IPS-18c (cell line): ENCODE data around the gene TMEM214.

Experiments
- H3K4me3 ChIP-seq: 2 replicates; pipeline ENCODE4 v1.7.0; 2013; ENCODE audit warnings: low read depth, mild to moderate bottlenecking, low read length, moderate library complexity; ENCODE audit not compliant: insufficient read depth
- H3K9me3 ChIP-seq: one replicate; pipeline ENCODE4 v1.6.1; 2013; ENCODE audit warnings: mild to moderate bottlenecking, low read length, moderate library complexity; ENCODE audit not compliant: control insufficient read depth, insufficient read depth

Gene TMEM214

DNA sequence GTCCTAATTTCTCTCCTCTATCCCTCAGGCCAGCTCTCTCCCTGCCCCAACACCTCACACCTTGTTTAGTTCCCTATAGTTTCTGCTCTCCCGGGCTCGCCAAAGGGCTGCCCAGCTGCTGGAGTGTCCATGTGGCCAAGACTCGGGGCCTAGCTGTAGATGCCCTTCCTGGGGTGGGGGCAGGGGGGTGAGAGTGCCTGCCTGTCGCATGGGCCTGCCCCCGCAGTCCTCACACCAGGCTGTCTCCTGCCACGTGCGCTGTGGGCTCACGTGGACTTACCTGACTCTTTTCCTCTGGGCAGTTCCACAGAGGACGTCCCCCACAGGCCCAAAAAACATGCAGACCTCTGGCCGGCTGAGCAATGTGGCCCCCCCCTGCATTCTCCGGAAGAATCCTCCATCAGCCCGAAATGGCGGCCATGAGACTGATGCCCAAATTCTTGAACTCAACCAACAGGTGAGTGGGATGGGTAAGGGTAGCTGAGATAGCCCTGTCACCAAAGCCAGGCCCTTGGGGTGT lies 7.4 kb upstream of the TMEM214 start:
- H3K9me3 ChIP-seq: no peaks in the 10 kb centered on the region
- no peak overlapping the region for H3K4me3 ChIP-seq

DNA sequence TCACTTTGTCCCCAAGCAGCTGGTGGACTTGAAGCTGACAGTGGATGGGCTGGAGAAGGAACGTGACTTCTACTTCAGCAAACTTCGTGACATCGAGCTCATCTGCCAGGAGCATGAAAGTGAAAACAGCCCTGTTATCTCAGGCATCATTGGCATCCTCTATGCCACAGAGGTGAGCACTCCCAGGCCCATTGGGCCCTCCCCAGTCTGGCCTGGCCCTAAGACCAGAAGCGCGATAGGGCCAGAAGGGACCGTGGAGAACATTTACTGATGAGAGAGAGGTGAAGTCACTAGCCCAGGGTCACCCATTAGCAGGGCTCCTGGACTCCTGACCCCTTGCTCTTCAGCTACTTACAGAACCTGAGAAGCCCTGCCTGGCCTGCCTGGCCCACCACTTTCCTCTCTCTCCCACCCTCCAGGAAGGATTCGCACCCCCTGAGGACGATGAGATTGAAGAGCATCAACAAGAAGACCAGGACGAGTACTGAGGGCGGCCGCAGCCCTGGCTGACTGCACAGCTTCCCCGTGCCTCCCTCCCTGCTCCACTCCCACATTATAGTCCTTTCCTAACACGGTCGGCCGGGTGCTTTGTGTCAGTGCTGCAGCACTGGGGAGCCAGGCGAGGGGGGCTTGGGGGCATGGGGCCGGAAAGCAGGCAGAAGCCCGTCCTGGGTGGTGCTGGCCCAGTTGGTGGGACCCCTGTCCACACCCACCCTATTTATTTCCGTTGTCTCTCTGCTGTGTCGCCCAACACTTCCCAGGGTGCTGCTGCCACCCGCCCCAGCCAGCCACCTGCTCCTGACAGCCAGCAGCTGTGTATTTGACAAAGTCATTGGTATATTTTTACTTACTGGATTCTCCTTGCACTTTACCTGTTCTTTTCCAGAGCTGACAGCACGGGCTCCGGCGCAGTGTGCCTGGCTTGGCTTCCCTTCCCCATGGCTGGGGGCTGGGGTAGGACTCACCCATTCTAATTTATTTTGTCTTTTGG lies 6.6 kb upstream of the TMEM214 start:
- H3K9me3 ChIP-seq: no peaks in the 10 kb centered on the region
- H3K4me3 ChIP-seq: no peak overlapping the region

DNA sequence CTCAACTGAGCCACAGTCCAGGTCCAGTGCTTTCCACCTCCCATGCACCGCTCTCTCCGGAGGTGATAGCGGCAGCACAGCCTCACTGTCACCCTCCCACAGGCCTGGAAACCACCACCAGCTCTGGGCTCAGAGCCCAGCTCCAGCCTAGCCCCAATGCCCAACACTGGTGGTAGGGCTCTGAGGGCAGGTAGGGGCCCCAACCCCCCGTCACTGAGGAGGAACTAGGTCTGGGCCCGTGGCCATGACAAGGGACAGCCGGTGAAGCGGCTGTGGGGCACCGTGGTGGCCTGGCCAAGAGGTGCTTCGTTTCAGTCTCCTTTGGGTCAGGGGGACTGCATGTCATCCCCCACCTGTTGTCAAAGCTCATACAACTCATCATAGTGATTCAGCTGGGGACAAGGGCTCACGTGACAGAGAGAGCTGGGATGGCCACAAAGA lies 5.5 kb upstream of the TMEM214 start:
- H3K4me3 ChIP-seq: no peak overlapping the region
- H3K9me3 ChIP-seq: no peaks in the 10 kb centered on the region

DNA sequence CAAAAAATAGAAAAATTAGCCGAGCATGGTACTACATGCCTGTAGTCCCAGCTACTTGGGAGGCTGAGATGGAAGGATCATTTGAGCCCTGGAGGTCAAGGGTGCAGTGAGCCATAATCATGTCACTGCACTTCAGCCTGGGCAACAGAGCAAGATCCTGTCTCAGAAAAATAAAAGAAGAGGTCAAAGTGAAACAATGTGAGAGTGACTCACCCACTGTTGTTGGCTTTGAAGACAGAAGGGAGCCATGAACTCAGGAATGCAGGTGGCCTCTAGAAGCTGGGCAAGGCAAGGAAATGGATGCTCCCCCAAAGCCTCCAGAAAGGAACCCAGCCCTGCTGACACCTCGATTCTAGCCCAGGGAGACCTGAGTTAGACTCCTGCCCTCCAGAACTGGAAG lies 3.7 kb upstream of the TMEM214 start:
- Histone ChIP-seq H3K4me3 (no peak overlapping the region), H3K9me3 (no peaks in the 10 kb centered on the region)

- Histone ChIP-seq H3K4me3 (peak overlapping the region; percentile 93), H3K9me3 (no peaks in the 10 kb centered on the region)
Observed at GRCh38 chr2:27033253-27033852, 588 bp downstream of the TMEM214 start.

GRCh38 chr2:27038012-27038411 lies 5.2 kb downstream of the TMEM214 start:
- no peaks in the 10 kb centered on the region for H3K9me3 ChIP-seq
- H3K4me3 ChIP-seq: no peak overlapping the region

GRCh38 chr2:27038631-27039339 lies 6.0 kb downstream of the TMEM214 start:
- Histone ChIP-seq H3K4me3 (no peak overlapping the region), H3K9me3 (no peaks in the 10 kb centered on the region)

DNA sequence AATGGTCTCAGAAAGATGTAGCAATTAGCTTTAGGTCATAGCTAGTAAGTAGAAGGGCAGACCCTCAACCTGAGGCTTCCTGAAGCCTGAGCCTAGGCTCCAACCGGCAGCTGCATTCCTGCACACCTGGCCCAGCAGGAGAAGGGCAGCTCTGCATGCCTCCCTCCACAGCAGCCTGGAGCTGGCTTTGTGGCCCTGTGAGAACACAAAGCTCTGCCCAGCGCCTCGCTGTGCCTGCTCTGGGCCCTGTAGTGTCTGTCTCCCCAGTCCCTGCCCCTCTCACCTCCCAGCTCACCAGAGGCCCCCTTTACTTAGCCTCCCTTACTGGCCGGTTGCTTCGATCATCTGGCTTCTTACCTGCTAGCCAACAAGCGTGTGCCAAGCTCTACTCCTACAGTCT lies 6.7 kb downstream of the TMEM214 start:
- no peaks in the 10 kb centered on the region for H3K9me3 ChIP-seq
- H3K4me3 ChIP-seq: no peak overlapping the region

GRCh38 chr2:27039871-27040270 lies 7.1 kb downstream of the TMEM214 start:
- no peaks in the 10 kb centered on the region for H3K9me3 ChIP-seq

GRCh38 chr2:27040282-27040681 lies 7.5 kb downstream of the TMEM214 start:
- no peak overlapping the region for H3K4me3 ChIP-seq

More at GRCh38 chr2:27039871-27040270, 7.1 kb downstream of the TMEM214 start:
- H3K4me3 ChIP-seq: no peak overlapping the region

DNA sequence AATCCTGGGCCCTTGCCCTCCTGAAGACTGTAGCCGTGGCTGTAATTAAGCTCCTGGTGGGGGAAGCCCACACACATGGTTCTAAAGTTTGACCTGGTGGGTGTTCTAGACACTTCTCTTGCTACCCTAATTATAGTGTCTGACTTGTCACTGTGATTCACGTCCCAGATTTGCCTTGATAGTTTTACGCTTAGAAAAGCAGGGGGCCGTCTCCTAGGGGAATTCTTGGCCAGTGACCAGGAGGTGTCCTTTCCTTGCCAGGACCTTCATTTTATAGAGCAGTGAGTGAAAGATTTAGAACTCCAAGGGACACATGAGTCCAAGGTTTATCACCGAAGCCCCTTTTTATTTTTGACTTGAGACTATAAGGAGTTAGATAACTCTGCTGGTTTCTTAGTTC lies 9.0 kb downstream of the TMEM214 start:
- H3K9me3 ChIP-seq: no peaks in the 10 kb centered on the region
- no peak overlapping the region for H3K4me3 ChIP-seq

More at GRCh38 chr2:27040282-27040681, 7.5 kb downstream of the TMEM214 start:
- no peaks in the 10 kb centered on the region for H3K9me3 ChIP-seq

DNA sequence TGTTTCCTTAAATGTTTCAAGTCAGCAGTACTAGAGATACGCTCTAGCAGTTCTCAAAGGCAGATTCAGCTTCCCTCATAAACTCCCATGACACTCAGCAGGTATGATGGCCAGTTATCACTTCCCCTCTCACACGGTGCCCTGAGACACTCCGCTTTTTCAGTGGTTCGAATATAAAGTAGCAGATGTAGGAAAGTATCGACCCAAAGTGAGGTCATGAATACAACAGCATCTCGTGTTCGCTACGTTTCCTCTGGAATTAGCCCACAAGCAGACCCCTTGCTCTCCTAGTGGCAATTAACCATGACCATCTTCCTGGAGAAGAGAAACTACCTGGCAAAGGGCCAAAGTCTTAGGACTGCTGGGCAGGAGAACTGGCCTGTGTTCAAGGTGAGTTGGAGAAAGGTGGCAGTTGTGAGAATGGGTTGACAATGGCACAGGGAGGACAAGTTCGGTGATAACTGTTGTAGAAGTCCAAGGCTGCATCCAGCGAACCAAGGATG lies 9.4 kb downstream of the TMEM214 start:
- Histone ChIP-seq H3K4me3 (no peak overlapping the region), H3K9me3 (no peaks in the 10 kb centered on the region)

DNA sequence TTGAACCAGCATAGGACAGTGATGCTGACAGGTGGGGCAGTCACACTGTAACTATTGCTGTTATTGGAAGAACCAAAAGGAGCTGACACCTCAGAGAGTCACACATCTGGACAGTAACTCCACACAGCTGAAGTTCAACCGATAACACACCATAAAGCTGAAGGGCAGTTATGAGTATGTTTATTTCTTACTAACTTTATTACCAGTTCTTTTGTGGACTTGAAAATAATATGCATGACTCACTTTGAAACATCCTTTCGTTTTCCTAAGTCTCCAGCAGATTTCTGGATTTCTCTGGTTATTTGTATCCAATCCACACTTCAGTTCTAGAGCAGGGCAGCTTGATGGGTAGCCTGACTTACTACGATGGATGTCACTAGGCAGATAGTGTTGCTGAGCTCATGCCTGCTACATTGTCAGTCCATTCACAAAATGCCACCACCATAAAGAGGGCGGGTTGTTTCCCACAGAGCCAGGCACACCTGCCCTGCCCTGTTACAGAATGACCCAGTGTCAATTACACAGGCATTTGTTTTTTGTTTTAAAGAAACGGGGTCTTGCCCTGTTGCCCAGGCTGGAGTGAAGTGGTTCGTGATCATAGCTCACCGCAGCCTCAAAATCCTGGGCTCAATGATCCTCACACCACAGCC lies 10.3 kb downstream of the TMEM214 start:
- Histone ChIP-seq H3K4me3 (no peak overlapping the region), H3K9me3 (no peaks in the 10 kb centered on the region)

DNA sequence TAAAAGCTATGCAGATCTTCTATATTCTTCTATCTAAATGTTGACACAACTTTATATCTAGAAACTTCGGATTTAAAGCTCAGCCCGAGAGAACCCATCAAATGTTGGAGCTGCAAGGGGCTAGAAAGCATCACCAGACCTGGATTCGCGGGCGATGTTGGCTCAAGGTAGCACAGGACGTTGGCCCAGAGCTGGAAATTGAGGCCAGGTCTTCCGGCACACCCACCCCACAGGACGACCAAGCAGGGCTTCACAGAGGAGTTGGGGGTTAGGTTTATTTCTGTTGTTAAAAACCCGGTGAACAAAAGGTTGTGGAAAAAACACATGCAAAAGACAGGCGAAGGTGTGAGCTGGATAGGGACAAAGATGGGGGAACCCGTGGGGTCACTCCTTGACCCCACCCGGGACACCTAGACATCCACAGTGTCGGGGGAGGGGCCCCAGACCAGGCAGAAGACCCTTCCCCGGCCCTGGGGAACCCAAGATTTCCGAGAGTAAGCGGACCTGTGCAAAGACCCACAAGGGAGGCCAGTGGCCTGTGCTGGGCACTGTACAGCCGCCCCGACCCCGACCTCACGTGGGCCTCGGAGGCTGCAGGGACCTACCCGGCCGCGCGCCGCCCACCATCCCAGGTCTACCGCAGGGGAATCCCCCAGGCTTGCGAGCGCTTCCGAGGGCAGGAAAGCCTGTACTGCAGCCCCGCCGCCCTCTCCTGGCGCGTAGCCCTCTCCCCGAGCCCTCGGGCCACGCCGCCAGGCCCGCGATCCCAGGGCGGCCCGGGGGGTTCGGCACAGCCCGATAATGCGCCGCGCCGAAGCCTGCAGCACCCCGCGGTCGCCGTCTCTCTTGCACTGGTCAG lies 16.9 kb downstream of the TMEM214 start:
- H3K4me3 ChIP-seq: peak overlapping the region; percentile 64

GRCh38 chr2:27050281-27050995 lies 17.7 kb downstream of the TMEM214 start:
- Histone ChIP-seq H3K9me3 (peaks cover 2% of the 10 kb centered on the region), H3K4me3 (peak overlapping the region; percentile 90)

More for the DNA sequence above, 16.9 kb downstream of the TMEM214 start:
- peaks cover 2% of the 10 kb centered on the region for H3K9me3 ChIP-seq
